Uterus (tissue), 2 donors: Measurements from ENCODE around the gene SSBP2.

ENCODE experiments used
- CTCF ChIP-seq, 4 experiments: fragments of 200-600 bp in 2 of 4; fragments of 450-650 bp in 2 of 4; sonication (generic) in 2 of 4; IDR thresholded peaks; one replicate each; pipeline ENCODE4 v1.5.1; 2016 to 2019; ENCODE audit warnings: antibody characterized with exemption in 4 of 4, mild to moderate bottlenecking in 2 of 4, moderate library complexity in 1 of 4
- POLR2A ChIP-seq, 2 donors: fragments of 450-650 bp; IDR thresholded peaks; one replicate each; pipeline ENCODE4 v1.6.1; 2016; ENCODE audit warnings: antibody characterized with exemption in 2 of 2, mild to moderate bottlenecking in 1 of 2, moderate library complexity in 1 of 2

GRCh38 chr5:81609810-81610375, 141.0 kb downstream of the SSBP2 start:
- TF ChIP-seq CTCF (IDR thresholded peaks at IDR 0.05) (no peak), POLR2A (IDR thresholded peaks at IDR 0.05) (no peak)
